IPS-11a (cell line): ENCODE data around the gene ERI3.
A peak's percentile ranks its signal among the peaks of the same experiment; 100 is the strongest.
"Not testable (repeated sequence)": the region's sequence is repeated elsewhere in the genome, so short reads cannot be mapped to it uniquely, and the experiment has no call there.

Experiments
- H3K4me3 ChIP-seq: one replicate; pipeline ENCODE4 v1.5.1; 2013; ENCODE audit warnings: low read depth, low read length, control low read depth

Gene ERI3

DNA sequence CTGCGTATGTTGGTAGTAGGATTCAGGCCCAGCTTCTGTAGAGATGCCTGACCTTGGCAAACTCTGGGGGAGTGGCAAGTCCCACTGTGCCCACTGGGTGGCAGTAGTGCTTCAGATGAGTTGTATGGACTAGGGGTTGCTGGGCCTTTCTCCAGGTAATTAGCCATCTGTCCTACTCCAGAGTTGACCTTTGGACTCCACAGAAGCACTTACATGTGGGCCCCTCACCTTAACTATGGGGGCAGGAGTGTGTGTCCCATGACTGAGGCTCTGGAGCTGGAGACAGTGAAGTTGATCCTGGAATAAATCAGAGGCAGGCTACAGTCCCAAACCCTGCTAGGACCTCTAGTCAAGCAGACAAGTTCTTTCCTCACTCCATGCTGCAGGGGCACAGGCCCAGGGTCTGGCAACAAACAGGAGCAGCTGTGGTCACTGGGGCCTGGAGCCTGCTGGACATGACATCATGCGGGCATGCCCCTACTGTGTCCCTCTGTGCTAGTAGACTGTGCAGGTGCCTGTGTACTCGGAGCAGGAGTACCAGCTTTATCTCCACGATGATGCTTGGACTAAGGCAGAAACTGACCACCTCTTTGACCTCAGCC lies 137.1 kb downstream of the ERI3 start:
- no peak overlapping the region for H3K4me3 ChIP-seq

DNA sequence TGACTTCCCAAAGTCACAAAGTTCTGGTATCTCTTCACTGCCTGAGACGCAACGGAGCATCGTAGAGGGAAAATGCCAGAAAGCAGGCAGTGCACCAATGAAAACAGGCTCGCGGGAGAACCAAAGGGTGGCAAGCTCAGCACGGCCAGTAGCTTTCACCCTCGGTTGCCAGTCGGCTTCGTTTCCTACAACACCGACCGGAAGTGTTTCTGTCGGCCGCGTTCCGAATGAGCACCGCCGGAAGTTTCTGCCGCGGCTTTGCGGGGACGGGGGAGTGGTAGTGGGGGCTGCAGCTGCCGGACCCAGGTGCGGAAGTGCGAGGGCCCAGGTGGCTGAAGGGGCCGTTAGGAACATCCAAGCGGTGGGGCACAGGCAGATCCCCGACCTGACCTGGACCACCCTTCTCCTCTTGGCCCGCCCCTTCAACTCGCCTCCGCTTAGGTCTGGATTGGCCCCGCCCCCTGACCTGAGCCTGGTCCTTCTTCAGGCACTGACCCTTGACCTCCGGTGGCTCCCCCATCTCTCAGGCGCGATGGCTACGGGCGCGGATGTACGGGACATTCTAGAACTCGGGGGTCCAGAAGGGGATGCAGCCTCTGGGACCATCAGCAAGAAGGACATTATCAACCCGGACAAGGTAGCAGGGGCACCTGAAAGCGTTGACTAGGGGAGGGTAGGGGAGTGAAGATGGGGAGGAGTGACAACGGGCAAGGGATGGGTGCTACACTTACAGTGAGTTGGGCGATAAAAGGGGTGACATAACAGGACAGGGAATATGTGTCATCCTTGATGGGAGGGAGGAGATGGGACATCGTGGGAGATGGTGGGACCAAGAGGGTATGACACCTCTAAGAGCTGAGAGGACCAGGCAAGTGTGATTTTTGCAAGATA lies 141.6 kb downstream of the ERI3 start, which contains the start of gene DMAP1:
Gene DMAP1, plus strand, starts transcription at position 250 of the 891 bp plus-strand sequence. Its CDS starts 283 bp downstream, at position 533.
- H3K4me3 ChIP-seq = peak within 1 kb of the TSS; percentile 90

DNA sequence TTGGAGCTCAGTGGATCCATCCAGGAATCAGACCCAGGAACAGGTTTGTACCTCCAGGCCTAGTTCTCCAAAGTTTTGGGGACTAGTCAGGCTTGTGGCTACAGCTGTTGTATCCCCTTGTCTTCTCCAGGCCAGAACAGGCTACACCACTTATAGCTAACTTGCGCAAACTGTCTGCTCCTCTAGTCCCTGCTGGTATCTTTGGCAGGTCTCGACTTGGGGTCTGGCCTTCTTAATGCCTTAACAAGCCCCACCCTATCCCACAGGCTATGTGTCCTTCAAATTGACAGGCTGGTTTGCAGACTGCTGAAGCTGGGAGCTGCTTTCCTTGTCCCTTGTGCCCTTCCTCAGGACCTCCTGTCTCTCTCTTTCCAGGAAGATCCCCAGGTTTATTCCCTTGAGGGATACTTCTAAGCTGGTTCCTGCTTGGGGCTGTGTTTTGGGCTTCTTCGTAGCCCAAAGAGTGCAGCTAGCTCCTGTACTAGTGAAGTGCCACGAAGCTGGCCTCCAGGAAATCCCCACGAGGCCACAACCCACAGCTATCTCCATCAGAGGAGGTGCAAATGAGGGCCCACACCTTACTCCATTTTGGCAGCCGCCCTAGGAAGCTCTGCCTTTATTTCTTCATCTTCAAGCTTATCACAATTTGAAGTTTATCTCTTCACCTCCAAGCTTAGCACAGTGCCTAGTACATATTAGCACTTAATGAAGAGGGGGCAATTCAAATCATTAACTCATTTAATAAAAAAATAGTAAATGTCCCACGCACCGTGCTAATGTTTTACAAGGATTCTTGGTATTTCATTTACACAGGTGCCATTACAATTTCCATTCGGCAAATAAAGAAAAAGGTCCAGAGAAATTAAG lies 142.5 kb downstream of the ERI3 start:
- H3K4me3 ChIP-seq = peak overlapping the region; percentile 90

DNA sequence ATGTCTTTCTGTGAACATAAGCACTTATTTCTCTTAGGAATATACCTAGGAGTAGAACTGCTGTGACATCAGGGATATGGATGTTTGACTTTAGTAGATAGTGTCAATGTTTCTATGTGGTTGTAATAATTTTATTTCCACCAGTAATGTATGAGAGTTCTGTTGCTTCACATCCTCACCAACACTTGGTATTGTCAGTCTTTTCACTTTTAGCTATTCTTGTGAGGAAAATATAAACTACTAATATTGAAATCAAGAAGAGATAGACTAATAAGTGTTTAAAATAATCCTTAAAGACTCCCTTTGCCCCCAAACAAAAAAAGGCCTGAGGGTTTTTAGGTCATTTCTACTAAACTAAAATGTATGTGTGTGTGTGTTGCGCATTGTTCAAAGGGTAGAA lies 144.5 kb downstream of the ERI3 start:
- no peak overlapping the region for H3K4me3 ChIP-seq

DNA sequence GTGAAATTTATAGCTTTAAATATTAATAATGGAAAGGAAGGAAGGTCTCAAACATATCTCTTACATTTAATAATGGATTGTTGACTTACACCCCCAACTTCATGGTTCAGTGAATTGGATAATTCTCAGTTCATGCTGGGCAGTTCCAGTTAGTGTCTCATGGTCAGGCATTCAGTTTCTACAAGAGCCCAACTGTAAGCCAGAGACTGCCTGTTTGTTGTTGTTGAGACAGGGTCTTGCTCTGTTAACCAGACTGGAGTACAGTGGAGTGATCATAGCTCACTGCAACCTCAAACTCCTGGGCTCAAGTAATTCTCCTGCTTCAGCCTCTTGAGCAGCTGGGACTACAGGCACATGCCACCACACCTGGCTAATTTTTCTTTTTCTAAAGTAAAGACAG lies 146.8 kb downstream of the ERI3 start:
- no peak overlapping the region for H3K4me3 ChIP-seq

DNA sequence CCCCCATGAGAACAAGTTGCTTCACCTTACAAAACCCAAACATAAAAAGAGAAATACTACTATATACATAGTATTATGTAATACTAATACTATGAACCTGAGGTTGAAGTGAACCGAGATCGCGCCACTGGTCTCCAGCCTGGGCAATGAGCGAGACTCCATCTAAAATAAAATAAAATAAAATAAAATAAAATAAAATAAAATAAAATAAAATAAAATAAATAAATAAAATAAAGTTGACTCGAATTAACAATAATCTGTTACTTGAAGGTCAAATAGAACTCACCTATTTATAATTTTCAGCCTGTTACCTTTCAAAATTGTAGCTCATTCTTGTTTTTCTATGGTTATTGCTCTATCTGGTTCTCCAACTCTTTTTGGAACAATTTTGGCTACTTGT lies 148.5 kb downstream of the ERI3 start:
- H3K4me3 ChIP-seq = not testable (repeated sequence)

DNA sequence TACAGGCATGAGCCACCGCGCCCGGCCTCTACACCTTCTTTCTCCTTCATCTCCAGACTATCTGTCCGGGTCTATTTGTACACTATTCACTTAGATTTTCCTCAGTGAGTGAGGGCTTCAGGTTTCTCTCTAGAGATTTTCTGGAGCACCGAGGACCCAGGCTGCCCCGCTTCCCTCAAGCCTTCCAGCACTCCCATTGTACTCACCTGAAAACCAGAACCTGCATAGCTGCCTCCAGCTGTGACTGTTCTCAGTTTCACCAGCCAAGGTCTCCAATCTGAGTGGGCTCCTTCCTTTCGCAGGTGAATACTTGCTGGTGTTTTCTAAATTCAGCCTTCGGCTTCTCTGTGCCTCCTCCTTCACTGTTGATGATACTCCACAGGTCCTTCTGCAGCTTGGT lies 154.7 kb downstream of the ERI3 start:
- H3K4me3 ChIP-seq = no peak overlapping the region

DNA sequence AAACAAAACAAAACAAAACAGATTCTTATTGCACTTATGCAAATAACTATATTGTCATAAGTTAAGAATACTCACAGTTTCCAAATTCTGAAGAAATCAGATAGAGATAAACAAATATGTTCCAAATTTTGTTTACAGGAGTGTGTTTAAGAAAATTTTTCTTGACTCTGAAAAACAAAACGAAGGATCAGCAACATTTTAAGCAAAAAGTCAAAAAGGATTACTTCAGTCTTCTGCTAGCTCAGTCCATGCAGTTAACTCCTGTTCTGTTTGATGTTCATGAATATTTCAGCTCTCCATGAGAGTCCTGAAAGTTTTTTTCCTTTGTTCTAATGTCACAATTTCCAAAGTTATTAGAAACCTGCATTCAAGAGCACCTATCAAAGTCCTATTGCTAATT lies 180.4 kb downstream of the ERI3 start:
- H3K4me3 ChIP-seq = no peak overlapping the region
